HepG2 (cell line): ENCODE results near the gene PTK7. TPM values are rescaled to one million over a fixed set of nuclear protein-coding genes. Genes with fewer than 3 reads are reported as not detected.

Source experiments
- ATAC-seq: fragments of 200-7000 bp; cut with Tn5 transposase; 3 replicates; pipeline ENCODE4 v1.9.1; 2020; ENCODE audit warnings: mild to moderate bottlenecking, moderate library complexity
- BruUV-seq: library from RNA; stranded (reverse); fragments of 400-500 nt; replicated peaks from 2 replicates; lab custom pipeline; 2021; lab: Mats Ljungman, UMichigan
- CTCF ChIA-PET: fragments of 300-600 bp; formaldehyde crosslinking; extraction: SDS; loops from one replicate; lab custom pipeline; 2021; ENCODE audit warnings: low total read pairs, inconsistent platforms, low intra/inter-chr PET ratio; lab: Yijun Ruan, JAX
- POLR2A ChIA-PET: fragments of 350-600 bp; sonication (Branson Sonifier 250); formaldehyde crosslinking; loops from one replicate; lab custom pipeline; 2020; ENCODE audit warnings: antibody characterized with exemption, inconsistent platforms; lab: Yijun Ruan, JAX
- DNase-seq: peaks from one replicate; pipeline ENCODE4 v3.0.0-alpha.2; 2015; ENCODE audit warnings: low spot score
- FAIRE-seq: peaks from 3 replicates; lab custom pipeline; 2011; peaks lifted over from hg19 to GRCh38; lab: Jason Lieb, UNC
- H2AFZ ChIP-seq: one replicate; pipeline ENCODE4 v1.6.1; 2011; ENCODE audit warnings: low read length, inconsistent platforms
- H3K27ac ChIP-seq: fragments of 300-600 bp; 3 replicates; pipeline ENCODE4 v1.8.0; 2011; ENCODE audit warnings: mixed run types, mild to moderate bottlenecking, mixed read lengths, low read length, inconsistent platforms; ENCODE audit not compliant: insufficient read depth; ENCODE audit errors: extremely low read length
- H3K27me3 ChIP-seq, 2 experiments: fragments of 200-600 bp in 1 of 2; 2 replicates in 1 of 2; 3 replicates in 1 of 2; pipeline versions ENCODE4 v1.6.0 to v1.8.0; 2011; ENCODE audit warnings: low read length in 2 of 2, mild to moderate bottlenecking in 2 of 2, moderate library complexity in 2 of 2, inconsistent platforms in 1 of 2; ENCODE audit not compliant: insufficient read depth in 2 of 2, control insufficient read depth in 1 of 2
- H3K36me3 ChIP-seq, 2 experiments: fragments of 200-600 bp in 1 of 2; replicated peaks in 1 of 2; 2 replicates in 1 of 2; 3 replicates in 1 of 2; pipeline versions ENCODE4 v1.5.1 to v1.8.0; 2011; ENCODE audit warnings: low read length in 2 of 2, inconsistent platforms in 1 of 2; ENCODE audit not compliant: insufficient read depth in 2 of 2, control insufficient read depth in 1 of 2
- H3K4me1 ChIP-seq: 2 replicates; pipeline ENCODE4 v1.5.1; 2012; ENCODE audit warnings: low read length, inconsistent platforms; ENCODE audit not compliant: insufficient read depth
- H3K4me2 ChIP-seq: 2 replicates; pipeline ENCODE4 v1.6.0; 2011; ENCODE audit warnings: low read depth, low read length, inconsistent platforms
- H3K4me3 ChIP-seq, 3 experiments: fragments of 200-600 bp in 1 of 3; sonication (generic), shearing (Covaris generic) in 1 of 3; replicated peaks in 1 of 3; 2 replicates each; pipeline ENCODE4 v1.5.1; 2011 to 2016; ENCODE audit warnings: low read length in 3 of 3, inconsistent platforms in 2 of 3, low read depth in 2 of 3, mild to moderate bottlenecking in 2 of 3, control low read depth in 1 of 3, mixed read lengths in 1 of 3; ENCODE audit not compliant: insufficient read depth in 1 of 3
- H3K79me2 ChIP-seq: one replicate; pipeline ENCODE4 v1.6.1; 2011; ENCODE audit warnings: low read length, inconsistent platforms; ENCODE audit not compliant: insufficient read depth
- H3K9ac ChIP-seq: 2 replicates; pipeline ENCODE4 v1.6.0; 2011; ENCODE audit warnings: mild to moderate bottlenecking, low read depth, low read length, inconsistent platforms; ENCODE audit not compliant: insufficient read depth
- H3K9me3 ChIP-seq: 2 replicates; pipeline ENCODE4 v1.5.1; 2012; ENCODE audit warnings: mild to moderate bottlenecking, low read length
- H4K20me1 ChIP-seq: 2 replicates; pipeline ENCODE4 v1.6.0; 2011; ENCODE audit warnings: inconsistent platforms, mild to moderate bottlenecking, low read length, moderate library complexity; ENCODE audit not compliant: insufficient read depth
- ATF4 ChIP-seq, 2 experiments: fragments of 450-650 bp in 1 of 2; sonication (generic) in 1 of 2; formaldehyde crosslinking; IDR thresholded peaks; 2 replicates each; pipeline versions ENCODE4 v1.5.0 to v1.8.0; 2020 to 2022; ENCODE audit warnings: mild to moderate bottlenecking in 1 of 2, missing genetic modification reagents in 1 of 2
- CEBPB ChIP-seq: IDR thresholded peaks from 2 replicates; pipeline ENCODE4 v1.6.1; 2011; ENCODE audit warnings: low read depth, low read length, improper control_type of control experiment, borderline replicate concordance
- MIXL1 ChIP-seq: IDR thresholded peaks from 2 replicates; pipeline ENCODE4 v1.6.1; 2016
- MTA3 ChIP-seq: sonication (generic); formaldehyde crosslinking; IDR thresholded peaks from 2 replicates; pipeline ENCODE4 v1.4.0; 2020; ENCODE audit warnings: missing genetic modification reagents
- NCOA5 ChIP-seq: sonication (generic); formaldehyde crosslinking; IDR thresholded peaks from 2 replicates; pipeline ENCODE4 v1.4.0; 2020; ENCODE audit warnings: missing genetic modification reagents
- THAP7 ChIP-seq: sonication (generic); formaldehyde crosslinking; IDR thresholded peaks from 2 replicates; pipeline ENCODE4 v1.8.1; 2023; ENCODE audit warnings: mild to moderate bottlenecking, missing genetic modification reagents
- ZNF737 ChIP-seq: sonication (generic); formaldehyde crosslinking; IDR thresholded peaks from 2 replicates; pipeline ENCODE4 v1.5.0; 2020; ENCODE audit warnings: missing genetic modification reagents, mild to moderate bottlenecking, borderline replicate concordance
- WGBS: methylation state at CpG from one replicate; pipeline ENCODE4 v1.1.6; 2017; ENCODE audit warnings: low lambda C conversion rate; 5-methylcytosine and 5-hydroxymethylcytosine counted together
- in situ Hi-C: cut with HindIII; loops from 2 replicates; pipeline ENCODE4 v1.10.0; 2017; ENCODE audit warnings: low pct_unique_long_range_greater_than_20kb; ENCODE audit not compliant: extremely low pct_ligation_motif_present
- intact Hi-C: fragments of 100-400 bp; cut with micrococcal nuclease; formaldehyde crosslinking; loops from one replicate; pipeline ENCODE4 v1.10.0; 2022; ENCODE audit not compliant: unreplicated experiment
- polyA plus RNA-seq, 8 experiments: library from polyadenylated mRNA; depleted of rRNA in 3 of 8; stranded (reverse) in 7 of 8; unstranded in 1 of 8; fragments of >200 nt; fragmentation: Illumina TruSeq in 4 of 8; extraction: Trizol in 4 of 8; gene quantifications; 2 replicates each; pipeline versions ENCODE4 v1.2.1 to v1.2.3, GENCODE V29; 2011 to 2016; ENCODE audit warnings: low read depth in 4 of 8, missing spikeins in 1 of 8, mixed read lengths in 1 of 8; ENCODE audit not compliant: insufficient read depth in 1 of 8
- total RNA-seq, 5 experiments: library from RNA; depleted of rRNA; stranded (reverse); fragments of >200 nt; fragmentation: Illumina TruSeq; extraction: Trizol; gene quantifications; 2 replicates each; pipeline ENCODE4 v1.2.3, GENCODE V29; 2016; ENCODE audit warnings: low read depth in 1 of 5

Gene PTK7
- total and polyA plus RNA-seq, 2 of the 13 experiments (the other 11 are each of a cell fraction or from before 2014, with no cell fraction given): 98.5 to 99.8 TPM

- no peak for TF ChIP-seq ATF4 (CRISPR knock-in tag; IDR thresholded peaks at IDR 0.05)
- no peak for TF ChIP-seq NCOA5 (CRISPR knock-in tag)
- TF ChIP-seq CEBPB: peak; percentile 73
- TF ChIP-seq MIXL1 (CRISPR knock-in tag): no peak
- no peak for TF ChIP-seq MTA3 (CRISPR knock-in tag)
These were observed 108.3 kb downstream of the PTK7 start (continued) for GRCh38 chr6:43184268-43184985.

- BruUV-seq: no TSS peak
- intact Hi-C loops: no loop called here
- no peaks in the 10 kb centered on the region; a peak in 1 of 5 replicates for H3K27me3 ChIP-seq
- ATAC-seq (no peak), DNase-seq (no peak), FAIRE-seq (peak; percentile 18)
- H3K4me3 ChIP-seq: no peak overlapping the region
- 74% methylated on average over 5 of the region's 5 CpGs for WGBS
- CTCF ChIA-PET: no interaction called here
- no peak overlapping the region for H3K27ac ChIP-seq
- H3K79me2 ChIP-seq: no peaks in the 10 kb centered on the region
- H3K4me1 ChIP-seq: peaks cover 29% of the 10 kb centered on the region
- no peak overlapping the region for H2AFZ ChIP-seq
- no peaks in the 10 kb centered on the region for H3K9me3 ChIP-seq
- H3K9ac ChIP-seq: no peak overlapping the region
- H3K4me2 ChIP-seq: no peak overlapping the region
- no peak for TF ChIP-seq THAP7 (CRISPR knock-in tag)
- no peak for TF ChIP-seq ZNF737 (CRISPR knock-in tag)
- POLR2A ChIA-PET: no interaction called here
- in situ Hi-C loops: no loop called here
- peaks cover 6 to 7% of the 10 kb centered on the region in 2 experiments; a peak in 3 of 5 replicates for H3K36me3 ChIP-seq
- no peaks in the 10 kb centered on the region for H4K20me1 ChIP-seq
These were observed 109.4 kb downstream of the PTK7 start for GRCh38 chr6:43185391-43185985.
